B cell (primary cell): ENCODE results near the gene CCDC137.

ENCODE experiments used
- EZH2 ChIP-seq: IDR thresholded peaks from 2 replicates; pipeline ENCODE4 v1.6.1; 2012; ENCODE audit warnings: borderline replicate concordance, low read depth, mild to moderate bottlenecking, moderate library complexity, low read length; ENCODE audit not compliant: insufficient read depth, poor library complexity, severe bottlenecking
- TF ChIP-seq, protein P1 (sequence below): fragments of 200-600 bp; IDR thresholded peaks from one replicate; pipeline ENCODE4 v1.8.0; 2022; ENCODE audit warnings: antibody characterized with exemption, mild to moderate bottlenecking

DNA sequence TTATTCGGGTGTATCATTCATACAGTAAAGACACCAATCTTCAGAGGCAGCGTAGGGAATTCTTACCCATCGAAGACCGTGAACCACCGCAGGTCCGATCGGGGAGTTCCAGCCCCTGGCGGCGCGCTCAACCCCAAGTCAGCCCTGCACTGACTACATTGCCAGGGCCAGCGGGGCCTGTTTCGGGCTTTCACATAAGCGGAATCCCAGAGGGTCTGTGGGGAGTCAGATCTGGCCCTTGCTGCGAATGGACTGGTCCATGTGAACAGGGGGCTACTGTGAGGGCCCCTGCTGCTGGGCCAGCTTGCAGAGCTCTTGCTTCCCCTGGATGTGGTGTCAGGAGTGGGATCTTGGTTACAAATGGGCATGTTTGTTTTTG lies 17.8 kb upstream of the CCDC137 start:
- TF ChIP-seq, protein P1, sequence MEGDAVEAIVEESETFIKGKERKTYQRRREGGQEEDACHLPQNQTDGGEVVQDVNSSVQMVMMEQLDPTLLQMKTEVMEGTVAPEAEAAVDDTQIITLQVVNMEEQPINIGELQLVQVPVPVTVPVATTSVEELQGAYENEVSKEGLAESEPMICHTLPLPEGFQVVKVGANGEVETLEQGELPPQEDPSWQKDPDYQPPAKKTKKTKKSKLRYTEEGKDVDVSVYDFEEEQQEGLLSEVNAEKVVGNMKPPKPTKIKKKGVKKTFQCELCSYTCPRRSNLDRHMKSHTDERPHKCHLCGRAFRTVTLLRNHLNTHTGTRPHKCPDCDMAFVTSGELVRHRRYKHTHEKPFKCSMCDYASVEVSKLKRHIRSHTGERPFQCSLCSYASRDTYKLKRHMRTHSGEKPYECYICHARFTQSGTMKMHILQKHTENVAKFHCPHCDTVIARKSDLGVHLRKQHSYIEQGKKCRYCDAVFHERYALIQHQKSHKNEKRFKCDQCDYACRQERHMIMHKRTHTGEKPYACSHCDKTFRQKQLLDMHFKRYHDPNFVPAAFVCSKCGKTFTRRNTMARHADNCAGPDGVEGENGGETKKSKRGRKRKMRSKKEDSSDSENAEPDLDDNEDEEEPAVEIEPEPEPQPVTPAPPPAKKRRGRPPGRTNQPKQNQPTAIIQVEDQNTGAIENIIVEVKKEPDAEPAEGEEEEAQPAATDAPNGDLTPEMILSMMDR = no peak
- no peak for TF ChIP-seq EZH2
